ENCODE data around the gene ABCF1. TPM values are rescaled to one million over a fixed set of nuclear protein-coding genes. Genes with fewer than 3 reads are reported as not detected.
A peak's percentile ranks its signal among the peaks of the same experiment; 100 is the strongest.

The ABCF1 gene
- total RNA-seq, 1 donor from 2014 or later, result 112 TPM

GRCh38 chr6:30618270-30618797 is 47.1 kb downstream of the ABCF1 start:
- Mint-ChIP-seq H3K27ac (peak overlapping the region; percentile 98), H3K36me3 (ENCODE audit: low read depth) (peaks cover 72% of the 10 kb centered on the region), H3K4me1 (ENCODE audit: low read depth) (peaks cover 20% of the 10 kb centered on the region), H3K27me3 (ENCODE audit: low read depth) (peaks cover 3% of the 10 kb centered on the region), H3K9me3 (no peaks in the 10 kb centered on the region), H3K4me3 (ENCODE audit: low read depth) (peak overlapping the region; percentile 96)
- no peak for DNase-seq (ENCODE audit: low spot score)
- intact Hi-C loops (cut with micrococcal nuclease), result loop anchor here (1.0 to 10.0 kb wide), 3 partner anchors 8 to 926 kb away; partner anchors contain the start of genes ATAT1, ATP6V1G2, DDX39B and HLA-C

GRCh38 chr6:30619561-30619960 is 48.3 kb downstream of the ABCF1 start:
- DNase-seq (ENCODE audit: low spot score), result no peak
- Mint-ChIP-seq H3K9me3 (no peaks in the 10 kb centered on the region), H3K27me3 (ENCODE audit: low read depth) (peaks cover 3% of the 10 kb centered on the region), H3K27ac (peak overlapping the region; percentile 17), H3K4me1 (ENCODE audit: low read depth) (peaks cover 9% of the 10 kb centered on the region), H3K4me3 (ENCODE audit: low read depth) (peak overlapping the region; percentile 96), H3K36me3 (ENCODE audit: low read depth) (peaks cover 64% of the 10 kb centered on the region)
- intact Hi-C loops (cut with micrococcal nuclease), result loop anchor here (5.0 to 10.0 kb wide), 2 partner anchors 653 to 925 kb away; partner anchors contain the start of genes ATP6V1G2, DDX39B, HLA-C and NFKBIL1

DNA sequence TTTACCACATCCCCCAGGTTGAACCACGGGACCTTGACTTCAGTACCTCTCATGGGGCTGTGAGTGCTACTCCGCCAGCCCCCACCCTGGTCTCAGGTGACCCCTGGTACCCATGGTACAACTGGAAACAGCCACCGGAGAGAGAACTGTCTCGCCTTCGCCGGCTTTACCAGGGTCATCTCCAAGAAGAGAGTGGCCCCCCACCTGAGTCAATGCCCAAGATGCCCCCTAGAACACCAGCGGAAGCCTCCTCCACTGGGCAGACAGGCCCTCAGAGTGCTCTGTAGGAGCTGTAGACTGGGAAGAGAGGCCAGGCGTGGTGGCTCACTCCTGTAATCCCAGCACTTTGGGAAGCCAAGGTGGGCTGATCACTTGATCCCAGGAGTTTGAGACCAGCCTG is 54.3 kb downstream of the ABCF1 start:
- no peak for DNase-seq (ENCODE audit: low spot score)
- no peaks in the 10 kb centered on the region for H3K9me3 Mint-ChIP-seq
- peak overlapping the region; percentile 98 for H3K27ac Mint-ChIP-seq
- H3K4me3 Mint-ChIP-seq (ENCODE audit: low read depth), result no peak overlapping the region
- H3K27me3 Mint-ChIP-seq (ENCODE audit: low read depth), result no peaks in the 10 kb centered on the region
- peaks cover 52% of the 10 kb centered on the region for H3K36me3 Mint-ChIP-seq (ENCODE audit: low read depth)
- H3K4me1 Mint-ChIP-seq (ENCODE audit: low read depth), result peaks cover 26% of the 10 kb centered on the region
- intact Hi-C loops (cut with micrococcal nuclease), result no loop called here

GRCh38 chr6:30626484-30627366 is 55.5 kb downstream of the ABCF1 start, which contains the start of gene ATAT1:
Gene ATAT1, plus strand, starts transcription at chr6:30626874.
- Mint-ChIP-seq H3K27me3 (ENCODE audit: low read depth) (no peaks in the 10 kb centered on the region), H3K27ac (peak within 1 kb of the TSS; percentile 98), H3K4me3 (ENCODE audit: low read depth) (peak within 1 kb of the TSS; percentile 96), H3K4me1 (ENCODE audit: low read depth) (peaks cover 26% of the 10 kb centered on the region), H3K9me3 (no peaks in the 10 kb centered on the region), H3K36me3 (ENCODE audit: low read depth) (peaks cover 49% of the 10 kb centered on the region)
- intact Hi-C loops (cut with micrococcal nuclease), result loop anchor here (1.0 kb wide), 2 partner anchors 8 to 21 kb away; partner anchors contain the start of gene C6orf136
- DNase-seq (ENCODE audit: low spot score), result peak; percentile 83

GRCh38 chr6:30635834-30636233 is 64.6 kb downstream of the ABCF1 start:
- Mint-ChIP-seq H3K27me3 (ENCODE audit: low read depth) (no peaks in the 10 kb centered on the region), H3K4me1 (ENCODE audit: low read depth) (peaks cover 6% of the 10 kb centered on the region), H3K27ac (no peak overlapping the region), H3K9me3 (no peaks in the 10 kb centered on the region), H3K4me3 (ENCODE audit: low read depth) (no peak overlapping the region), H3K36me3 (ENCODE audit: low read depth) (peaks cover 32% of the 10 kb centered on the region)
- intact Hi-C loops (cut with micrococcal nuclease), result no loop called here
- DNase-seq (ENCODE audit: low spot score), result no peak

DNA sequence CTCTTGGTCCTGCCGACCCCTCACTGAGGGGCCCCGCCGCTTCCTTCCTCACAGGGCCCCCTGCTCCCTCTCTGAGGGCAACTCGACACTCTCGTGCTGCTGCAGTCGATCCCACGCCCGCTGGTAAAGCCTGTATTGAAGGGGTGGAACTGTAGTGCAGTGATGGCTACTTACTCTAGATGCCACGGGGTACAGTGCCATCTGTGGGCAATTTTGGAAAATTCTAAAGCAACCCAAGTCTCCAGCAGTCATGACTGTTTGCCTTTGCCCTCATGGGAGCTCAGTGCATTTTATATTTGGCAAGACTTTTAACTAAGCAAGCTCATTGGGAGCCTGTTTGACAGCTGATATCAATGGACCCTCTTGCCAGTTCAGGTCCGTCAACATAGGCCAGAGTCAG is 69.2 kb downstream of the ABCF1 start:
- intact Hi-C loops (cut with micrococcal nuclease), result no loop called here
- no peak for DNase-seq (ENCODE audit: low spot score)
- Mint-ChIP-seq H3K27ac (no peak overlapping the region), H3K36me3 (ENCODE audit: low read depth) (peaks cover 34% of the 10 kb centered on the region), H3K4me1 (ENCODE audit: low read depth) (peaks cover 8% of the 10 kb centered on the region), H3K27me3 (ENCODE audit: low read depth) (no peaks in the 10 kb centered on the region), H3K4me3 (ENCODE audit: low read depth) (no peak overlapping the region), H3K9me3 (no peaks in the 10 kb centered on the region)

- Mint-ChIP-seq H3K4me3 (ENCODE audit: low read depth) (no peak overlapping the region), H3K9me3 (no peaks in the 10 kb centered on the region), H3K27me3 (ENCODE audit: low read depth) (no peaks in the 10 kb centered on the region), H3K27ac (no peak overlapping the region), H3K36me3 (ENCODE audit: low read depth) (peaks cover 34% of the 10 kb centered on the region), H3K4me1 (ENCODE audit: low read depth) (peaks cover 13% of the 10 kb centered on the region)
- intact Hi-C loops (cut with micrococcal nuclease), result no loop called here
- no peak for DNase-seq (ENCODE audit: low spot score)
Measured at GRCh38 chr6:30641048-30641447, 69.8 kb downstream of the ABCF1 start.

Other genes with a start within 250 kb of the ABCF1 start
- gene TRIM39, start 244.5 kb upstream of the ABCF1 start, total RNA-seq, result 11.2 and 13.0 TPM in 2 replicates
- gene RPP21, start 226.3 kb upstream of the ABCF1 start, total RNA-seq, result 40.6 and 41.9 TPM in 2 replicates
- 358 and 360 TPM in 2 replicates for gene HLA-E, start 81.9 kb upstream of the ABCF1 start, total RNA-seq
- 79.8 and 88.2 TPM in 2 replicates for gene GNL1, start 15.0 kb upstream of the ABCF1 start, total RNA-seq
- gene PRR3, start 14.1 kb upstream of the ABCF1 start, total RNA-seq, result 35.0 and 36.6 TPM in 2 replicates
- 96.7 and 102 TPM in 2 replicates for gene PPP1R10, start 45.8 kb downstream of the ABCF1 start, total RNA-seq
- 71.9 and 74.9 TPM in 2 replicates for gene MRPS18B, start 46.4 kb downstream of the ABCF1 start, total RNA-seq
- gene ATAT1, start 55.4 kb downstream of the ABCF1 start, total RNA-seq, result 11.8 and 13.9 TPM in 2 replicates
- gene C6orf136, start 75.7 kb downstream of the ABCF1 start, total RNA-seq, result 23.1 and 28.2 TPM in 2 replicates
- gene DHX16, start 101.6 kb downstream of the ABCF1 start, total RNA-seq, result 48.4 and 48.5 TPM in 2 replicates
- gene PPP1R18, start 115.2 kb downstream of the ABCF1 start, total RNA-seq, result 137 and 144 TPM in 2 replicates
- gene NRM, start 119.5 kb downstream of the ABCF1 start, total RNA-seq, result 23.1 and 24.2 TPM in 2 replicates
- gene MDC1, start 145.8 kb downstream of the ABCF1 start, total RNA-seq, result 88.3 and 96.6 TPM in 2 replicates
- 1,115 and 1,128 TPM in 2 replicates for gene TUBB, start 148.9 kb downstream of the ABCF1 start, total RNA-seq
- 201 and 214 TPM in 2 replicates for gene FLOT1, start 171.2 kb downstream of the ABCF1 start, total RNA-seq
- 185 and 190 TPM in 2 replicates for gene IER3, start 173.1 kb downstream of the ABCF1 start, total RNA-seq

All from activated T-helper 2 cell treated with anti-CD3 and anti-CD28 coated beads, Interferon-gamma antibody, Interleukin-2, Interleukin-4, amounts not matched to agents 10 μg/mL and 5 μg/mL and 100 μg/mL, durations not matched to agents 14 hours and 24 hours and 36 hours (primary cell).